ENCODE data around the gene CLCN4.

- TF ChIP-seq USF2 (IDR thresholded peaks at IDR 0.05; ENCODE audit: low read length) (no peak), SP2 (IDR thresholded peaks at IDR 0.05; ENCODE audit: low read length) (no peak), CTCF (IDR thresholded peaks at IDR 0.05; ENCODE audit: control extremely low read depth in 1 of 3, insufficient read depth in 1 of 3, low read depth in 1 of 3, low read length in 3 of 3) (no peak), TCF12 (IDR thresholded peaks at IDR 0.05; ENCODE audit: low read depth, low read length) (no peak), POLR2A (IDR thresholded peaks at IDR 0.05; ENCODE audit: control extremely low read depth in 1 of 2, low read depth in 2 of 2, low read length in 2 of 2) (no peak), CHD1 (IDR thresholded peaks at IDR 0.05; ENCODE audit: low read depth, low read length) (no peak)
Observed at GRCh38 chrX:10244915-10245622, 88.3 kb downstream of the CLCN4 start.
